MM.1S (cell line): ENCODE results near the gene PIEZO1.

Source experiments
- DNase-seq: peaks from one replicate; pipeline ENCODE4 v3.0.0-alpha.2; 2015
- H2AFZ ChIP-seq: fragments of 300-600 bp; sonication (generic); 2 replicates; pipeline ENCODE4 v1.6.0; 2016; ENCODE audit warnings: antibody characterized with exemption, low read length
- H3F3A ChIP-seq: fragments of 300-600 bp; sonication (generic); 2 replicates; pipeline ENCODE4 v1.6.1; 2016; ENCODE audit warnings: mild to moderate bottlenecking, antibody characterized with exemption, low read length, moderate library complexity, mixed read lengths; ENCODE audit not compliant: insufficient read depth
- H3K27ac ChIP-seq: fragments of 300-600 bp; sonication (generic); 2 replicates; pipeline ENCODE4 v1.5.1; 2016; ENCODE audit warnings: mild to moderate bottlenecking, low read length
- H3K27me3 ChIP-seq: fragments of 300-600 bp; sonication (generic); replicated peaks from 2 replicates; pipeline ENCODE4 v1.6.0; 2016; ENCODE audit warnings: low read length; ENCODE audit not compliant: insufficient read depth
- H3K36me3 ChIP-seq: fragments of 300-600 bp; sonication (generic); replicated peaks from 2 replicates; pipeline ENCODE4 v1.6.1; 2016; ENCODE audit warnings: mild to moderate bottlenecking, low read length, mixed read lengths; ENCODE audit not compliant: insufficient read depth
- H3K4me1 ChIP-seq: fragments of 300-600 bp; sonication (generic); 2 replicates; pipeline ENCODE4 v1.6.1; 2016; ENCODE audit warnings: low read length, mixed read lengths
- H3K4me2 ChIP-seq: fragments of 300-600 bp; sonication (generic); 2 replicates; pipeline ENCODE4 v1.6.0; 2016; ENCODE audit warnings: low read depth, low read length
- H3K4me3 ChIP-seq: fragments of 300-600 bp; sonication (generic); 2 replicates; pipeline ENCODE4 v1.5.1; 2016; ENCODE audit warnings: low read length, mixed read lengths
- H3K79me2 ChIP-seq: fragments of 300-600 bp; sonication (generic); 2 replicates; pipeline ENCODE4 v1.6.1; 2016; ENCODE audit warnings: mixed run types, low read length, mixed read lengths
- H3K9ac ChIP-seq: fragments of 300-600 bp; sonication (generic); 2 replicates; pipeline ENCODE4 v1.6.1; 2016; ENCODE audit warnings: low read length, mixed read lengths
- H3K9me2 ChIP-seq: fragments of 300-600 bp; sonication (generic); replicated peaks from 2 replicates; pipeline ENCODE4 v1.6.1; 2016; ENCODE audit warnings: mild to moderate bottlenecking, low read length, mixed read lengths; ENCODE audit not compliant: insufficient read depth
- H3K9me3 ChIP-seq: fragments of 300-600 bp; sonication (generic); replicated peaks from 2 replicates; pipeline ENCODE4 v1.6.1; 2016; ENCODE audit warnings: mild to moderate bottlenecking, low read length, mixed read lengths; ENCODE audit not compliant: insufficient read depth
- H4K20me1 ChIP-seq: fragments of 300-600 bp; sonication (generic); 2 replicates; pipeline ENCODE4 v1.6.1; 2016; ENCODE audit warnings: mild to moderate bottlenecking, low read length, moderate library complexity, mixed read lengths; ENCODE audit not compliant: insufficient read depth
- CTCF ChIP-seq: fragments of 300-600 bp; sonication (generic); IDR thresholded peaks from 2 replicates; pipeline ENCODE4 v1.5.1; 2016; ENCODE audit warnings: antibody characterized with exemption, low read length, mixed read lengths
- EZH2 ChIP-seq: fragments of 300-600 bp; sonication (generic); optimal IDR thresholded peaks from 2 replicates; pipeline ENCODE3; 2017; ENCODE audit warnings: low read depth, mild to moderate bottlenecking, antibody characterized with exemption, low read length, mixed read lengths
- EZH2phosphoT487 ChIP-seq: fragments of 300-600 bp; sonication (generic); IDR thresholded peaks from 2 replicates; pipeline ENCODE4 v1.6.1; 2018; ENCODE audit warnings: antibody characterized with exemption, low read length

Gene PIEZO1

DNA sequence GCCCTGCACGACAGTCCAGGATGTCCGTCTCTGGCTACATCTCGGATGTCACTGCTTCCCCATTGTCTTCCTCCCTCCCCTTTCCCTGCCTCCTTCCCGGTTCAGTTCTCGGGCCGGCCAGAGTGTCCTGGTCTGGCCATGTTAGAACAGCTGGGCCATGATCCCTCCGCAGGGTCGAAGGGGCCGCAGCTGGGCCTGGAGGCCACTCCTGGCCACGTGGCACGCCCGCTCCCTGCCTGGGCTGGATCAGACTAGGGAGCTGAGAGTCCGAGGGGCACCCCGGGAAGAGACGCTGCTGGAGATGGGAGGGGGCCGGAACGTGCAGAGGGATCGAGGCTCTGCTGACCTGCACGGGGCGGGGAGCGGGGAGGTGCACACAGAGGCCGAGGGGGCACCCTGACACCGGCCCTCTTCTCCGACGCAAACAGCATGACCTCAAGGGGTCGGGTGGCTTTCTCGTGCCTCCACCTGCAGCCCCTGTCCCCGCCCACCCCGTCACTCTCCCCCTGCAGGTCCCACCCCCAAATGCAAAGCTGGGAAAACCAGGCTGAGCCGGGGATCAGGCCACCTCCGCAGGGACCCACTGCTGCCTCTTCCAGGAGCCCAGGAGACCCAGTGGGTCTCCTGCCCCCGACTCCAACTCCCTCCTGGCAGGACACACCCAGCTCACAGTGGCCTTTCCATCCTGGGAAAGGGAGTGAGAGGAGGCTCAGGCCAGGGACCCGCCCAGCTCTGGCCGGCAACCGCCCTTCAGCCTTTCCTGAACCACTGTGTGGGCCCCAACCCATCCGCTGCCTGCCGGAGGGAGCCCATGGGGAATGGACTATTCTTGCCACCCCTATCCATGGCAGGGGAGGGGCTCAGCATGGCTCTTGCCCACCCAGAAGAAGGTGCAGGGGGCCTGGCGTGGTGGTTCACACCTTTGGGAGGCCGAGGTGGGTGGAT lies 40.2 kb downstream of the PIEZO1 start:
- Histone ChIP-seq H3K9ac (no peak overlapping the region), H3K79me2 (peaks cover 48% of the 10 kb centered on the region), H3K36me3 (no peaks in the 10 kb centered on the region), H3K27me3 (no peaks in the 10 kb centered on the region), H3K27ac (no peak overlapping the region), H3K4me1 (no peaks in the 10 kb centered on the region), H3K9me3 (no peaks in the 10 kb centered on the region), H3K4me3 (no peak overlapping the region), H3K4me2 (no peak overlapping the region), H4K20me1 (0 out of 2 replicates have a peak, but pooled peaks cover 3% of the 10 kb centered on the region), H3F3A (no peaks in the 10 kb centered on the region), H3K9me2 (no peaks in the 10 kb centered on the region), H2AFZ (no peak overlapping the region)
- DNase-seq, result no peak
- TF ChIP-seq EZH2phosphoT487 (no peak), EZH2 (no peak), CTCF (no peak)

DNA sequence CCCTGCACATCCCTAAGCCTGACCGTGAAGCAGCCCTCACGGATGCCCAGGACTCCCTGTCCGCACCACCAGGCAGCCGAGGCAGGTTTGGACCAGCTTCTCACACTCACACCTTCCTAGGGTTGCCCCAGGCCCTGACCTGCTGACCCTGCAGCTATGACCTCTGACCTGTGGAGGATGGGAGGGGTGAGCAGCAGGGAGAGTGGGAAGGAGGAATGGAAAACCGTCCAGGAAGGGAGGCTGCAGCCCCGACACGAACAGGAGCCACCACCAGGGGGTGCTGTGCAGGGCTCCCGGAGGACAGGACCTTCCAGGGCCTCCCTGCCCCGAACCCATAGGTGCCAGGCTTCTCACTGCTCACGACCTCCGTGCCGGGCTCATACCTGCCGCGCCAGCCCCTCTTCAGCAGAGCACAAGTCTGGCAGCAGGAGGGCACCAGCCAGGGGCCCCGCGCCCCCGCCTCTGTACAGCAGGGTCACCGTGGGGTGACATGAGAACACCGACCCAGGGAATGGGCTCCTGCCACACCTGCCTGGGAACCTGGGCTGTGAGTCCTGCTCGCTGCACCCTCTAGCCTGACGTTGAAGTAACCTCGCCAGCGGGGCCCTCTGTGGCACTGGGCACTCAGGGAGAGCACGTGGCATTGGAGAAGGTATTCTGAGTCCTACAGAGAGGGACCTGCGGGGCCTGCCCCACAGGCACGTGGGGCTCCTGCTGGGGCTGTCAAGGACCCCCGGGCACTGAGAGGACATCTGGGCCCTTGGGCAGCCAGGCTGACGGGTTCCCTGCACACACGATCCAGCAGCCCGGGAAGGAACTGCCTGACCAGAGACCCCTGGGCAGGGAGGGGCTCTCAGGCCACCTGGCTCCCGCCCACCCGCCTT lies 41.1 kb downstream of the PIEZO1 start:
- Histone ChIP-seq H3K79me2 (peaks cover 45% of the 10 kb centered on the region), H3K27me3 (no peaks in the 10 kb centered on the region), H4K20me1 (0 out of 2 replicates have a peak, but pooled peaks cover 3% of the 10 kb centered on the region), H3K27ac (no peak overlapping the region), H3K4me3 (no peak overlapping the region), H3K9me3 (no peaks in the 10 kb centered on the region), H3K9me2 (no peaks in the 10 kb centered on the region), H3F3A (no peaks in the 10 kb centered on the region), H3K9ac (no peak overlapping the region), H3K4me2 (no peak overlapping the region), H3K4me1 (no peaks in the 10 kb centered on the region), H3K36me3 (no peaks in the 10 kb centered on the region), H2AFZ (no peak overlapping the region)
- no peak for DNase-seq
- TF ChIP-seq EZH2, result no peak
- TF ChIP-seq CTCF, result peak; percentile 51
- TF ChIP-seq EZH2phosphoT487, result no peak

DNA sequence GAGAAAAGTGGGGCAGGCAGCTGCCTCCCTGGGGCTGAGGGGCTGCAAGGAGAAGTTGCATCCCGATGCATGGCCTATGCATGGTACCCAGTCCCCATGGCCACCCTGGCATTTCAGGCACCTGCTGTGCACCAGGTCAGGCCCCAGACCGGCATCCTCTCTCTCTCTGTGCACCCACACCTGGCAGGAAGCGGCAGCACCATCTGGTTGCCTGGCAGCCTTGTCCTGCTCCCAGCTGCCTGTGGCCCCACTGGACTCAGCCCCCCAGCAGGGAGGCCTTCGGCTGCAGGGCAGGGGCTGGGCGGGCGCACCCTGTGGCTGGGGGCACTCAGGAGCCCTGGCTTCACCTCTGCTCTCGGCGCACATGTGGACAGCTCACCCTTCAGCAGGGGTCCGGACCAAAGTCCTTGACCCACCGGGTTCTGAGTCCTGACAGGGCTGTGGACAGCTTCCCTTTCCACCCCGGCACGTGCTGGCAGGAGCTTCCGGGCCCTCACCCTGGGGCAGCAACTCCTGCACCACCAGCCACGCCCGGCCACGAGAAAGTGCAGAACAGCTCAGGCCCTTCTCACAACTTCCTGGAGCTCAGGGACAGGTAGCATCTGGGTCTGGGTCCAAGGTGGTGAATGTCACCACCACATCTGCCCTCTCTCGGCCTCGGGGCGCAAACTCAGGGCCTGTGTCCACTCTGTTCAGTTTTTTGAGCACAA lies 42.0 kb downstream of the PIEZO1 start:
- no peak overlapping the region for H3K9ac ChIP-seq
- H3K27me3 ChIP-seq, result no peaks in the 10 kb centered on the region
- no peak overlapping the region for H2AFZ ChIP-seq
- H3K4me3 ChIP-seq, result no peak overlapping the region
- H3K27ac ChIP-seq, result no peak overlapping the region
- H3F3A ChIP-seq, result no peaks in the 10 kb centered on the region
- TF ChIP-seq EZH2, result no peak
- TF ChIP-seq EZH2phosphoT487, result no peak
- TF ChIP-seq CTCF, result no peak
- peaks cover 39% of the 10 kb centered on the region for H3K79me2 ChIP-seq
- no peaks in the 10 kb centered on the region for H3K4me1 ChIP-seq
- H3K4me2 ChIP-seq, result no peak overlapping the region
- DNase-seq, result no peak
- no peaks in the 10 kb centered on the region for H3K9me3 ChIP-seq
- H3K36me3 ChIP-seq, result no peaks in the 10 kb centered on the region
- H3K9me2 ChIP-seq, result no peaks in the 10 kb centered on the region
- 0 out of 2 replicates have a peak, but pooled peaks cover 3% of the 10 kb centered on the region for H4K20me1 ChIP-seq
